Right atrium auricular region (tissue), 2 donors: ENCODE data around the gene PACSIN2. TPM values are rescaled to one million over a fixed set of nuclear protein-coding genes. Genes with fewer than 3 reads are reported as not detected.

Source experiments
- DNase-seq: peaks from one replicate; pipeline ENCODE4 v3.0.0-alpha.2; 2019; ENCODE audit warnings: low spot score
- H3K27ac ChIP-seq, 2 donors: fragments of 200-600 bp; sonication (generic); 1 replicate in 1 of 2; 2 replicates in 1 of 2; pipeline ENCODE4 v1.5.1; 2016 to 2019
- H3K27me3 ChIP-seq, 2 donors: fragments of 200-600 bp; sonication (generic); one replicate each; pipeline versions ENCODE4 v1.5.1 to v1.6.0; 2017 to 2019
- H3K36me3 ChIP-seq: fragments of 200-600 bp; sonication (generic); one replicate; pipeline ENCODE4 v1.5.1; 2016
- H3K4me1 ChIP-seq, 2 donors: fragments of 200-600 bp; sonication (generic); one replicate each; pipeline versions ENCODE4 v1.5.1 to v1.6.0; 2017 to 2019
- H3K4me3 ChIP-seq, 2 donors: fragments of 200-600 bp; sonication (generic); 1 replicate in 1 of 2; 2 replicates in 1 of 2; pipeline ENCODE4 v1.5.1; 2017 to 2019; ENCODE audit warnings: mild to moderate bottlenecking in 1 of 2, moderate library complexity in 1 of 2
- H3K9me3 ChIP-seq, 2 donors: fragments of 200-600 bp; sonication (generic); one replicate each; pipeline ENCODE4 v1.5.1; 2019
- CTCF ChIP-seq, 2 donors: fragments of 200-600 bp; sonication (generic); IDR thresholded peaks; one replicate each; pipeline ENCODE4 v1.5.1; 2019; ENCODE audit warnings: antibody characterized with exemption in 2 of 2
- total RNA-seq, 2 donors: library from RNA; depleted of rRNA; stranded (reverse); fragments of >200 nt; gene quantifications; one replicate each; pipeline ENCODE4 v1.1.0, GENCODE V29; 2016

Gene PACSIN2
- total RNA-seq, 2 donors from 2014 or later, result 66.3 to 89.8 TPM

GRCh38 chr22:42885446-42885845 lies 129.5 kb downstream of the PACSIN2 start:
- no peak for DNase-seq

GRCh38 chr22:42884616-42885375 lies 130.2 kb downstream of the PACSIN2 start:
- Histone ChIP-seq H3K27ac (no peak overlapping the region), H3K4me1 (peaks cover 0 to 12% of the 10 kb centered on the region in 2 donors), H3K36me3 (peaks cover 74% of the 10 kb centered on the region), H3K9me3 (no peaks in the 10 kb centered on the region), H3K27me3 (no peaks in the 10 kb centered on the region), H3K4me3 (no peak overlapping the region)
- TF ChIP-seq CTCF (IDR thresholded peaks at IDR 0.05), result no peak
- no peak for DNase-seq

More at GRCh38 chr22:42885446-42885845, 129.5 kb downstream of the PACSIN2 start:
- TF ChIP-seq CTCF (IDR thresholded peaks at IDR 0.05), result no peak
- Histone ChIP-seq H3K9me3 (no peaks in the 10 kb centered on the region), H3K4me1 (peaks cover 0 to 12% of the 10 kb centered on the region in 2 donors), H3K4me3 (no peak overlapping the region), H3K27me3 (no peaks in the 10 kb centered on the region), H3K27ac (no peak overlapping the region), H3K36me3 (peaks cover 73% of the 10 kb centered on the region)

GRCh38 chr22:42883970-42884369 lies 131.0 kb downstream of the PACSIN2 start:
- H3K27me3 ChIP-seq, result no peaks in the 10 kb centered on the region
- no peak for TF ChIP-seq CTCF (IDR thresholded peaks at IDR 0.05)
- H3K4me1 ChIP-seq, result peaks cover 0 to 12% of the 10 kb centered on the region in 2 donors
- DNase-seq, result no peak
- peaks cover 74% of the 10 kb centered on the region for H3K36me3 ChIP-seq
- H3K9me3 ChIP-seq, result no peaks in the 10 kb centered on the region
- no peak overlapping the region for H3K4me3 ChIP-seq
- no peak overlapping the region for H3K27ac ChIP-seq

GRCh38 chr22:42883121-42883520 lies 131.8 kb downstream of the PACSIN2 start:
- Histone ChIP-seq H3K9me3 (no peaks in the 10 kb centered on the region), H3K4me1 (peaks cover 0 to 18% of the 10 kb centered on the region in 2 donors), H3K27ac (no peak overlapping the region), H3K4me3 (no peak overlapping the region), H3K36me3 (peaks cover 74% of the 10 kb centered on the region), H3K27me3 (no peaks in the 10 kb centered on the region)
- DNase-seq, result no peak
- no peak for TF ChIP-seq CTCF (IDR thresholded peaks at IDR 0.05)

- H3K4me1 ChIP-seq, result peaks cover 0 to 19% of the 10 kb centered on the region in 2 donors
- peaks cover 79% of the 10 kb centered on the region for H3K36me3 ChIP-seq
Measured at GRCh38 chr22:42881982-42882656, 132.8 kb downstream of the PACSIN2 start.

More at GRCh38 chr22:42881982-42882656, 132.8 kb downstream of the PACSIN2 start:
- no peak for DNase-seq
- Histone ChIP-seq H3K27ac (no peak overlapping the region), H3K9me3 (no peaks in the 10 kb centered on the region), H3K4me3 (no peak overlapping the region), H3K27me3 (no peaks in the 10 kb centered on the region)
- TF ChIP-seq CTCF (IDR thresholded peaks at IDR 0.05), result no peak
